Measurements from ENCODE around the gene CLASP2. TPM values are rescaled to one million over a fixed set of nuclear protein-coding genes. Genes with fewer than 3 reads are reported as not detected.

The CLASP2 gene
- total RNA-seq, 2 experiments from 2014 or later, result 63.4 to 73.1 TPM

DNA sequence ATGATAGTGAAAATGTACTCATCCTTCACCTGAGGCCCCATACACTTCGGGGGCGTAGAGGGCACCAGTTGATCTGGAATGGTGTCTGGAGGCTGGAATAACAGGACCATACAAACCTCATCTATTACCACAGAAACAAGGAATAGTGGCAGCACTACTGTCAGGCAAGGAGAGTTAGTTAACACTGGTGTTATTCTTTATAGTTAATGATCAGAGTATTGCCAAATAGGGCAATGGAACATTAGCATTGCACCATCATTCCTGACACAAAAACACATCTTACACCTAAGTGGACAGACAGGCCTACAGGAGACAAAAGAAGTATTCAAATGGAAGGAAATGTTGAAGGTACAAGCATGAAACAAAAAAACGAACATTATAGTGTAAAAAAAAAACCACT lies 140.9 kb downstream of the CLASP2 start:
- H3K27ac Mint-ChIP-seq, result no peak overlapping the region
- H3K36me3 ChIP-seq (ENCODE audit: insufficient read depth, low read length), result peaks cover 36% of the 10 kb centered on the region
- ATAC-seq (ENCODE audit: poor library complexity), result no peak

DNA sequence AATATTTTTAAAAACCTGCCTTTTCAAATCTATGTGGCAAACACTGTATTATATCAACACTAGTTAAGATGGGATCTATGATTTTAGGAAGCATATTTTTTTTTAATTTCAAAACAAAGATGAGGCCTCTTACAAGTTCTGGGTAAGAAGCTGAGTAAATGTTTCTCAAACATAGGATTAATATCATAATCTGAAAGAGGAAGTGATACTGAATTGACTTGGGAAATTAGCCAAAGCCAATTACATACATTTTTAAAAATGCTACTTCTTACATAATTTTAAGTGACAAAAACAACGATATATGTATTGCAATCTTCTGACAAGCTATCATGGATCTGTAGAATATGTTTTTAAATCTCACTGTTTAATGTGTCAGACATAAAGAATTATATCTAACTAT lies 142.7 kb downstream of the CLASP2 start:
- Histone ChIP-seq H3K27me3 (ENCODE audit: control insufficient read depth in 1 of 2, insufficient read depth in 2 of 2, low read length in 2 of 2) (no peaks in the 10 kb centered on the region), H3K4me1 (ENCODE audit: insufficient read depth, low read length) (no peaks in the 10 kb centered on the region), H3K9me3 (ENCODE audit: control insufficient read depth in 1 of 2, insufficient read depth in 1 of 2, low read length in 2 of 2) (no peaks in the 10 kb centered on the region), H3K36me3 (ENCODE audit: insufficient read depth, low read length) (peaks cover 31% of the 10 kb centered on the region), H3K27ac (ENCODE audit: low read depth in 1 of 2, low read length in 2 of 2) (no peak overlapping the region), H3K4me3 (ENCODE audit: low read length) (no peak overlapping the region)
- Mint-ChIP-seq H3K4me3 (no peak overlapping the region), H3K27me3 (no peaks in the 10 kb centered on the region), H3K9me3 (no peaks in the 10 kb centered on the region), H3K36me3 (ENCODE audit: low read depth) (peaks cover 82% of the 10 kb centered on the region), H3K4me1 (ENCODE audit: low read depth) (no peaks in the 10 kb centered on the region), H3K27ac (no peak overlapping the region)
- intact Hi-C loops (cut with DNase I, micrococcal nuclease), result no loop called here
- peak in 1 of 14 experiments; percentile 3 for DNase-seq
- POLR2A ChIA-PET, result interaction anchor here (0.8 kb wide), 1 partner anchor 135 kb away, joined by 4 read pairs; the partner anchor contains the start of gene UBP1
- no peak for ATAC-seq (ENCODE audit: poor library complexity)
- TF ChIP-seq, protein P1, sequence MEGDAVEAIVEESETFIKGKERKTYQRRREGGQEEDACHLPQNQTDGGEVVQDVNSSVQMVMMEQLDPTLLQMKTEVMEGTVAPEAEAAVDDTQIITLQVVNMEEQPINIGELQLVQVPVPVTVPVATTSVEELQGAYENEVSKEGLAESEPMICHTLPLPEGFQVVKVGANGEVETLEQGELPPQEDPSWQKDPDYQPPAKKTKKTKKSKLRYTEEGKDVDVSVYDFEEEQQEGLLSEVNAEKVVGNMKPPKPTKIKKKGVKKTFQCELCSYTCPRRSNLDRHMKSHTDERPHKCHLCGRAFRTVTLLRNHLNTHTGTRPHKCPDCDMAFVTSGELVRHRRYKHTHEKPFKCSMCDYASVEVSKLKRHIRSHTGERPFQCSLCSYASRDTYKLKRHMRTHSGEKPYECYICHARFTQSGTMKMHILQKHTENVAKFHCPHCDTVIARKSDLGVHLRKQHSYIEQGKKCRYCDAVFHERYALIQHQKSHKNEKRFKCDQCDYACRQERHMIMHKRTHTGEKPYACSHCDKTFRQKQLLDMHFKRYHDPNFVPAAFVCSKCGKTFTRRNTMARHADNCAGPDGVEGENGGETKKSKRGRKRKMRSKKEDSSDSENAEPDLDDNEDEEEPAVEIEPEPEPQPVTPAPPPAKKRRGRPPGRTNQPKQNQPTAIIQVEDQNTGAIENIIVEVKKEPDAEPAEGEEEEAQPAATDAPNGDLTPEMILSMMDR (IDR thresholded peaks at IDR 0.05), result no peak
- CTCF ChIA-PET, result no interaction called here

More for the DNA sequence above, 140.9 kb downstream of the CLASP2 start:
- H3K4me1 Mint-ChIP-seq (ENCODE audit: low read depth), result no peaks in the 10 kb centered on the region
- H3K9me3 Mint-ChIP-seq, result no peaks in the 10 kb centered on the region
- Histone ChIP-seq H3K27ac (ENCODE audit: low read depth in 1 of 2, low read length in 2 of 2) (no peak overlapping the region), H3K4me3 (ENCODE audit: low read length) (no peak overlapping the region), H3K4me1 (ENCODE audit: insufficient read depth, low read length) (no peaks in the 10 kb centered on the region), H3K27me3 (ENCODE audit: control insufficient read depth in 1 of 2, insufficient read depth in 2 of 2, low read length in 2 of 2) (no peaks in the 10 kb centered on the region), H3K9me3 (ENCODE audit: control insufficient read depth in 1 of 2, insufficient read depth in 1 of 2, low read length in 2 of 2) (no peaks in the 10 kb centered on the region)
- TF ChIP-seq, protein P1 (IDR thresholded peaks at IDR 0.05), result no peak
- H3K27me3 Mint-ChIP-seq, result no peaks in the 10 kb centered on the region
- H3K4me3 Mint-ChIP-seq, result no peak overlapping the region
- ChIA-PET POLR2A (no interaction called here), CTCF (no interaction called here)
- peaks cover 79% of the 10 kb centered on the region for H3K36me3 Mint-ChIP-seq (ENCODE audit: low read depth)
- intact Hi-C loops (cut with DNase I, micrococcal nuclease), result no loop called here
- no peak for DNase-seq

- Mint-ChIP-seq H3K27me3 (no peaks in the 10 kb centered on the region), H3K9me3 (no peaks in the 10 kb centered on the region), H3K4me3 (no peak overlapping the region), H3K27ac (no peak overlapping the region), H3K4me1 (ENCODE audit: low read depth) (no peaks in the 10 kb centered on the region), H3K36me3 (ENCODE audit: low read depth) (peaks cover 63% of the 10 kb centered on the region)
- Histone ChIP-seq H3K27ac (ENCODE audit: low read depth in 1 of 2, low read length in 2 of 2) (no peak overlapping the region), H3K9me3 (ENCODE audit: control insufficient read depth in 1 of 2, insufficient read depth in 1 of 2, low read length in 2 of 2) (no peaks in the 10 kb centered on the region), H3K4me3 (ENCODE audit: low read length) (no peak overlapping the region), H3K36me3 (ENCODE audit: insufficient read depth, low read length) (peaks cover 31% of the 10 kb centered on the region), H3K27me3 (ENCODE audit: control insufficient read depth in 1 of 2, insufficient read depth in 2 of 2, low read length in 2 of 2) (no peaks in the 10 kb centered on the region), H3K4me1 (ENCODE audit: insufficient read depth, low read length) (no peaks in the 10 kb centered on the region)
- ChIA-PET CTCF (no interaction called here), POLR2A (no interaction called here)
- ATAC-seq (ENCODE audit: poor library complexity) (no peak), DNase-seq (no peak)
- intact Hi-C loops (cut with DNase I, micrococcal nuclease), result no loop called here
- TF ChIP-seq, protein P1 (IDR thresholded peaks at IDR 0.05), result no peak
Measured at GRCh38 chr3:33557829-33558228, 160.2 kb downstream of the CLASP2 start.

Data from CD4-positive, alpha-beta T cell (primary cell).